ENCODE measurements around the gene ANP32A.
A peak's percentile ranks its signal among the peaks of the same experiment; 100 is the strongest.

Gene ANP32A

GRCh38 chr15:68733666-68734065 lies 87.0 kb downstream of the ANP32A start:
- no peak overlapping the region for H3K4me3 ChIP-seq (ENCODE audit: low read length)
- no peak for TF ChIP-seq CTCF (IDR thresholded peaks at IDR 0.05; ENCODE audit: insufficient read depth, low read depth, low read length, missing control alignments)
- no peak for DNase-seq (ENCODE audit: low read depth)

- no peak for TF ChIP-seq CTCF (IDR thresholded peaks at IDR 0.05; ENCODE audit: insufficient read depth, low read depth, low read length, missing control alignments)
Observed at GRCh38 chr15:68732451-68732850, 88.2 kb downstream of the ANP32A start.

GRCh38 chr15:68730976-68731897 lies 89.5 kb downstream of the ANP32A start:
- DNase-seq (ENCODE audit: low read depth), result no peak
- no peak for TF ChIP-seq CTCF (IDR thresholded peaks at IDR 0.05; ENCODE audit: insufficient read depth, low read depth, low read length, missing control alignments)
- H3K4me3 ChIP-seq (ENCODE audit: low read length), result no peak overlapping the region

More at GRCh38 chr15:68732451-68732850, 88.2 kb downstream of the ANP32A start:
- no peak for DNase-seq (ENCODE audit: low read depth)
- H3K4me3 ChIP-seq (ENCODE audit: low read length), result no peak overlapping the region

- peak; percentile 60 for TF ChIP-seq CTCF (IDR thresholded peaks at IDR 0.05; ENCODE audit: insufficient read depth, low read depth, low read length, missing control alignments)
- DNase-seq (ENCODE audit: low read depth), result peak; percentile 59
- no peak overlapping the region for H3K4me3 ChIP-seq (ENCODE audit: low read length)
Observed at GRCh38 chr15:68730471-68730919, 90.2 kb downstream of the ANP32A start.

GRCh38 chr15:68729789-68730411 lies 90.8 kb downstream of the ANP32A start:
- no peak for TF ChIP-seq CTCF (IDR thresholded peaks at IDR 0.05; ENCODE audit: insufficient read depth, low read depth, low read length, missing control alignments)
- H3K4me3 ChIP-seq (ENCODE audit: low read length), result no peak overlapping the region
- DNase-seq (ENCODE audit: low read depth), result no peak

Measured in epithelial cell of esophagus (primary cell).